Measurements from ENCODE around the gene MIER2.

Gene MIER2

GRCh38 chr19:377801-378581 lies 33.4 kb upstream of the MIER2 start:
- DNase-seq: no peak

GRCh38 chr19:376111-376470 lies 31.5 kb upstream of the MIER2 start:
- no peak for DNase-seq

GRCh38 chr19:375395-376110 lies 31.0 kb upstream of the MIER2 start:
- no peak for DNase-seq

GRCh38 chr19:374886-375235 lies 30.3 kb upstream of the MIER2 start:
- DNase-seq: no peak

GRCh38 chr19:374183-374885 lies 29.7 kb upstream of the MIER2 start:
- DNase-seq: peak; percentile 36

- no peak for DNase-seq
These were observed 29.0 kb upstream of the MIER2 start for GRCh38 chr19:373391-374182.

- no peak for DNase-seq
These were observed 27.8 kb upstream of the MIER2 start for GRCh38 chr19:372306-372890.

- DNase-seq: no peak
These were observed 27.0 kb upstream of the MIER2 start for GRCh38 chr19:371501-372168.

GRCh38 chr19:370641-371330 lies 26.2 kb upstream of the MIER2 start:
- DNase-seq: no peak

- DNase-seq: no peak
These were observed 25.3 kb upstream of the MIER2 start for GRCh38 chr19:369876-370275.

- DNase-seq: no peak
These were observed 24.7 kb upstream of the MIER2 start for GRCh38 chr19:369256-369655.

- DNase-seq: no peak
These were observed 24.0 kb upstream of the MIER2 start for GRCh38 chr19:368630-369024.

- DNase-seq: no peak
These were observed 23.5 kb upstream of the MIER2 start for GRCh38 chr19:367963-368629.

GRCh38 chr19:367561-367960 lies 23.0 kb upstream of the MIER2 start:
- DNase-seq: no peak

GRCh38 chr19:366951-367350 lies 22.4 kb upstream of the MIER2 start:
- DNase-seq: no peak

- no peak for DNase-seq
These were observed 21.7 kb upstream of the MIER2 start for GRCh38 chr19:366205-366783.

- DNase-seq: no peak
These were observed 20.1 kb upstream of the MIER2 start for GRCh38 chr19:364496-365287.

GRCh38 chr19:362683-363082 lies 18.1 kb upstream of the MIER2 start:
- no peak for DNase-seq

GRCh38 chr19:362154-362553 lies 17.6 kb upstream of the MIER2 start:
- no peak for DNase-seq

GRCh38 chr19:359653-359925 lies 15.0 kb upstream of the MIER2 start:
- DNase-seq: no peak

All from NCI-H774 (cell line).